Retinal pigment epithelial cell (primary cell): ENCODE measurements around the gene SCLT1.
"Not testable (repeated sequence)": the region's sequence is repeated elsewhere in the genome, so short reads cannot be mapped to it uniquely, and the experiment has no call there.

Experiments used
- DNase-seq: peaks from one replicate; pipeline ENCODE4 v3.0.0-alpha.2; 2010; ENCODE audit warnings: low read depth
- H3K4me3 ChIP-seq: 2 replicates; pipeline ENCODE4 v1.5.1; 2011; ENCODE audit warnings: mild to moderate bottlenecking, low read length, control low read depth, moderate library complexity
- CTCF ChIP-seq: conservative IDR thresholded peaks from 2 replicates; pipeline ENCODE4 v1.5.1; 2011; ENCODE audit warnings: low read depth, low read length, control low read depth, inconsistent platforms

The SCLT1 gene

GRCh38 chr4:129077326-129077725, 16.0 kb downstream of the SCLT1 start:
- no peak overlapping the region for H3K4me3 ChIP-seq
- no peak for DNase-seq
- no peak for TF ChIP-seq CTCF

GRCh38 chr4:129069537-129069936, 23.8 kb downstream of the SCLT1 start:
- not testable (repeated sequence) for H3K4me3 ChIP-seq, DNase-seq

DNA sequence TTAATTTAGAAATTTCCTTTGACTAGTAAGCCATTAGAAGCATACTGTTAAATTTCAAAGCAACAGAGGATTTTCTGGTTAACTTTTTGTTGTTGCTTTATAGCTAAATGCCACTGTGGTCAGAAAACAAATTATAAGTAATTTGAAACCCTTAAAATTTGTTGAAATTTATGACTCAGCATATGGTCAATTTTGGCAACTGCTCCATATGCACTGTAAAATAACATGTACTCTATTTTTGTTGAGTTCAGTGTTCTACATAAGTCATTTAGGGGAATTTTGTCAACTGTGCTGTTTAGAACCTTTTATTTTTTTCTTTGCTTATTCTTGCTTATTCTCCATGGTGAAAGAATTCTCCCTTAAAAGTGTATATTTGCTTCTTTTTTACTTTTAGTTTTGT, 28.6 kb downstream of the SCLT1 start:
- no peak overlapping the region for H3K4me3 ChIP-seq
- no peak for DNase-seq
- TF ChIP-seq CTCF: no peak

GRCh38 chr4:129063640-129064039, 29.7 kb downstream of the SCLT1 start:
- H3K4me3 ChIP-seq: no peak overlapping the region
- TF ChIP-seq CTCF: no peak
- no peak for DNase-seq

DNA sequence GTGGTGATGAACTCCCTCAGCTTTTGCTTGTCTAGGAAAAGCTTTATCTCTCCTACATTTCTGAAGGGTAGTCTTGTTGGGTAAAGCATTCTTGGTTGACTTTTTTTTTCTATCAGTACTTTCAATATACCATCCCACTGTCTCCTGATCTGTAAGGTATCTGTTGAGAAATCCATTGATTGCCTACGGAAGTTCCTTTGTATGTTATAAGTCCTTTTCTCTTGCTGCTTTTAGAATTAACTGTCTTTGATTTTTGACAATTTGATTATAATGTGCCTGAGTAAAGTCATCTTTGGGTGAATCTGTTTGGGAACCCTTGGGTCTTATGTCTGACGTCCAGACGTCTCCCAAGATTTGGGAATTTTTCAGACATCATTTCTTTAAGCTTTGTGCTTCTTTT, 30.8 kb downstream of the SCLT1 start:
- no peak for TF ChIP-seq CTCF
- DNase-seq: no peak

GRCh38 chr4:129059028-129059427, 34.3 kb downstream of the SCLT1 start:
- TF ChIP-seq CTCF: no peak
- no peak for DNase-seq
- H3K4me3 ChIP-seq: no peak overlapping the region

More for the DNA sequence above, 30.8 kb downstream of the SCLT1 start:
- H3K4me3 ChIP-seq: no peak overlapping the region

DNA sequence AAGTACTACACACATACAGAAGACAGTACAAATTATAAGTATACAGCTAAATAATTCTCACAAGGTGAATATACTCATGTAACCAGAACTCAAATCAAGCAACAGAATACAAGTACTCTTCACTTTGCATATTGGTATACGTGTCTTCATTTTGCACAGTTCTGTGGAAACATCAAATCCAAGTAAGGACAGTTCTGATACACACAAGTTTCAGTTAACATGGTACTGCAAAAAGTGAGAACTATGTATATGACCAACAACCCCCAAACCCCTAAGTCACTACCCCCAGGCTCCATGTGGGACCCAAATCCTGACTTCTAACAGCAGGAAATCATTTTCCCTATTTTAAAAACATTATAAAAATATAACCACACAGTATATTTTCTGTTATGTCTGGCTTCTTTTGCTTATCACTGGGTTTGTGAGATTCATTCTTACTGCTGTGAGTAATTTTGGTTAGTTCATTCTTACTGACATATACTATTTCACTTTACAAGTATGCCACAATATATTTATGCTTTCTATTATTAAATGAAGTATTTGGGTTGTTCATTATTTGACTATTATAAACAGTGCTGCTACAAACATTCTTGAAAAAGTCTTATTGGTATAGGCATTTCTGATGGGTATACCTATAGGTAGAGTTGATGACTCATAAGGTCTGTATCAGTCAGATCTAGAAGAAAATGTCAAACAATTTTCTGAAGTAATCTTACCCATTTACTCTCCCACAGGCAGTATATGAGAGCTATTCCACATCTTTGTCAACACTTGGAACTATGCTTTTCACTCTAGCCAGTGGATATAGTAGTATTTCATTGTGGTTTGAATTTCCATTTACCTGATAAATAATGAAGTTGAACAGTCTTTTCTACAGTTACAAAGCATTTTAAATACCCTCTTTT, 47.0 kb downstream of the SCLT1 start:
- no peak overlapping the region for H3K4me3 ChIP-seq
- no peak for TF ChIP-seq CTCF
- no peak for DNase-seq
